IPS-15b (cell line): ENCODE data around the gene SEPTIN7.

ENCODE experiments used
- H3K27me3 ChIP-seq: one replicate; pipeline ENCODE4 v1.6.1; 2013; ENCODE audit warnings: low read length; ENCODE audit not compliant: control insufficient read depth, insufficient read depth
- H3K36me3 ChIP-seq: one replicate; pipeline ENCODE4 v1.6.1; 2013; ENCODE audit warnings: low read length; ENCODE audit not compliant: control insufficient read depth, insufficient read depth
- H3K4me1 ChIP-seq: one replicate; pipeline ENCODE4 v1.6.1; 2013; ENCODE audit warnings: mild to moderate bottlenecking, low read length; ENCODE audit not compliant: control insufficient read depth, insufficient read depth
- H3K4me3 ChIP-seq: one replicate; pipeline ENCODE4 v1.5.1; 2013; ENCODE audit warnings: low read depth, low read length
- H3K9ac ChIP-seq: one replicate; pipeline ENCODE4 v1.6.1; 2013; ENCODE audit warnings: low read depth, mild to moderate bottlenecking, low read length
- H3K9me3 ChIP-seq: one replicate; pipeline ENCODE4 v1.6.1; 2013; ENCODE audit warnings: mild to moderate bottlenecking, low read length; ENCODE audit not compliant: control insufficient read depth, insufficient read depth

The SEPTIN7 gene

GRCh38 chr7:35768346-35768745 is 32.5 kb upstream of the SEPTIN7 start:
- Histone ChIP-seq H3K27me3 (no peaks in the 10 kb centered on the region), H3K9ac (no peak overlapping the region), H3K9me3 (no peaks in the 10 kb centered on the region), H3K4me1 (no peaks in the 10 kb centered on the region), H3K36me3 (no peaks in the 10 kb centered on the region), H3K4me3 (no peak overlapping the region)

- H3K36me3 ChIP-seq, result no peaks in the 10 kb centered on the region
- H3K4me3 ChIP-seq, result no peak overlapping the region
- H3K9me3 ChIP-seq, result no peaks in the 10 kb centered on the region
- no peaks in the 10 kb centered on the region for H3K27me3 ChIP-seq
- no peak overlapping the region for H3K9ac ChIP-seq
- H3K4me1 ChIP-seq, result no peaks in the 10 kb centered on the region
Observed at GRCh38 chr7:35771776-35772175, 29.1 kb upstream of the SEPTIN7 start.

DNA sequence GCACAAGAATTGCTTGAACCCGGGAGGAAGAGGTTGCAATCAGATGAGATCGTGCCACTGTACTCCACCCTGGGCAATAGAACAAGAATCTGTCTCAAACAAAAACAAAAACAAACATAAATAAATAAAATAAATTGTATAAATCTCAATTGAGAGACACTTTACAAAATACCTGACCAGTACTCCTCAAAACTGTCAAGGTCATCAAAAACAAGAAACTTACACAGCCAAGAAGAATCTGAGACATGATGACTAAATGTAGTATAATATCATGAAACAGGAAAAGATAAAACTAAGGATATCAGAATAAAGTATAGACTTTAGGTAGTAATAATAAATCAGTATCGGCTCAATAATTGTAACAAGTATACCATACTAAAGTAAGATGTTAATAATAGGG is 26.9 kb upstream of the SEPTIN7 start:
- no peaks in the 10 kb centered on the region for H3K27me3 ChIP-seq
- H3K4me3 ChIP-seq, result no peak overlapping the region
- no peaks in the 10 kb centered on the region for H3K9me3 ChIP-seq
- H3K9ac ChIP-seq, result no peak overlapping the region
- H3K4me1 ChIP-seq, result no peaks in the 10 kb centered on the region
- no peaks in the 10 kb centered on the region for H3K36me3 ChIP-seq

GRCh38 chr7:35776686-35777085 is 24.2 kb upstream of the SEPTIN7 start:
- Histone ChIP-seq H3K9ac (no peak overlapping the region), H3K9me3 (no peaks in the 10 kb centered on the region), H3K4me3 (no peak overlapping the region), H3K36me3 (no peaks in the 10 kb centered on the region), H3K27me3 (no peaks in the 10 kb centered on the region), H3K4me1 (no peaks in the 10 kb centered on the region)

DNA sequence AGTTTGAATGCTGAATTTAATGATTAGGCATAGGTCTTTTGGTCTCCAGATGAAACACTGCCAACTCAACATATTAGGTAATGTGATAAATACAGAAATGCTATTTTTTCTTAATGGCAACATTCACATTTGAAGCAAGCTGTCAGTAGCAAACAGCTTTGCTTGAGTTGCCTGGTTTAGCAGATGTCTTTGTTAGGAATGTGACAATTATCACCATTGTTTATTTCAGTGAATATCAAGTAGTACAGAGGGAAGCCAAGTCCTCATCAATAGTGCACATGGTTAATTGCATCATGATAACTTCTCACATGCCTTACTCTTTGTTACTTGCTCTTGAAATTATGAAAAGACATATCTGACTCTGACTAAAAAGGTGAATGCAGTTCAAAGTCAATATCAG is 23.7 kb upstream of the SEPTIN7 start:
- H3K4me3 ChIP-seq, result no peak overlapping the region
- H3K36me3 ChIP-seq, result no peaks in the 10 kb centered on the region
- no peaks in the 10 kb centered on the region for H3K27me3 ChIP-seq
- no peaks in the 10 kb centered on the region for H3K4me1 ChIP-seq
- no peaks in the 10 kb centered on the region for H3K9me3 ChIP-seq
- H3K9ac ChIP-seq, result no peak overlapping the region

GRCh38 chr7:35780070-35780469 is 20.8 kb upstream of the SEPTIN7 start:
- Histone ChIP-seq H3K27me3 (no peaks in the 10 kb centered on the region), H3K36me3 (no peaks in the 10 kb centered on the region), H3K4me1 (no peaks in the 10 kb centered on the region), H3K9ac (no peak overlapping the region), H3K4me3 (no peak overlapping the region), H3K9me3 (no peaks in the 10 kb centered on the region)

- Histone ChIP-seq H3K27me3 (no peaks in the 10 kb centered on the region), H3K4me1 (no peaks in the 10 kb centered on the region), H3K9ac (no peak overlapping the region), H3K4me3 (no peak overlapping the region), H3K9me3 (no peaks in the 10 kb centered on the region), H3K36me3 (no peaks in the 10 kb centered on the region)
Observed at GRCh38 chr7:35781200-35781701, 19.6 kb upstream of the SEPTIN7 start.

GRCh38 chr7:35781767-35782515 is 18.9 kb upstream of the SEPTIN7 start:
- H3K27me3 ChIP-seq, result no peaks in the 10 kb centered on the region
- no peaks in the 10 kb centered on the region for H3K36me3 ChIP-seq
- H3K4me3 ChIP-seq, result no peak overlapping the region
- no peaks in the 10 kb centered on the region for H3K4me1 ChIP-seq
- H3K9ac ChIP-seq, result no peak overlapping the region
- no peaks in the 10 kb centered on the region for H3K9me3 ChIP-seq

DNA sequence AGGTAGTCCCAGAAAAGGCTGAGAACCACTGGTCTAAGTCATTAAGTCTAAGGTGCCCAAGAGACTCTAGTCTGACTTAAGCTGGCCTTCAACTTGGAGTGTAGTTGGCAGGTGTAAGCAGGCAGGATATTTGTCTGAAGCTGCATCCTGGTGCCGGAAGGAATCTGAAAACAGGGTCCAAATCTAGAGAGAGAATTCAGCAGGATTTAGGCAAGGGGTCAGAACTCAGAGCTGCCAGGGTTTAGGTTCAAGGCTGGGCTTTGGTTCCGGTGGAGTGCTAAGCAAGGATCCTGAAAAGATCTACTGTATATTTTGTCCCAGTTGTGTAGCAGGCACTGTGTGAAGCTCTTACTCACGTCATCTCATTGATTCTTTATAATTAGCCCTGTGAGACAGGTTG is 16.5 kb upstream of the SEPTIN7 start:
- no peak overlapping the region for H3K4me3 ChIP-seq
- H3K9ac ChIP-seq, result no peak overlapping the region
- no peaks in the 10 kb centered on the region for H3K36me3 ChIP-seq
- H3K27me3 ChIP-seq, result no peaks in the 10 kb centered on the region
- no peaks in the 10 kb centered on the region for H3K9me3 ChIP-seq
- no peaks in the 10 kb centered on the region for H3K4me1 ChIP-seq

- no peak overlapping the region for H3K9ac ChIP-seq
- no peaks in the 10 kb centered on the region for H3K4me1 ChIP-seq
- no peak overlapping the region for H3K4me3 ChIP-seq
- H3K9me3 ChIP-seq, result no peaks in the 10 kb centered on the region
- H3K27me3 ChIP-seq, result no peaks in the 10 kb centered on the region
- H3K36me3 ChIP-seq, result no peaks in the 10 kb centered on the region
Observed at GRCh38 chr7:35785250-35785649, 15.6 kb upstream of the SEPTIN7 start.

DNA sequence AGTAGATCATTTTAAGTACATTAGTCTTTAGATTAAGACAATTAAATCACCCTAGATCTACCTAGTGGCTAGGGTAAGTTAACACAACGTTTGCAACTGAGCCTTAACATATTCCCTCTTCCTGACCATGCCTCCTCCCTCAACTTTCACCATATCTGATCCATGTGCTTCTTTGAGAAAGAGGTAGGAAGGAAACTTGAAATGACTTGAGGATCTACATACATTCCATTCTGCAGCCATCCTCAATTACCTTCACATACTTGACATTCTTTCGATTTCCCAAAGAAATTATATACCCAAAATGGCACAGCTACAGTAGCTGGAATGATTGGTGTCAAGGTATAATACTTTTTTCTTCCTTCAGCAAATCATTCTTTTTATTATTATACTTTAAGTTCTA is 12.9 kb upstream of the SEPTIN7 start:
- Histone ChIP-seq H3K9me3 (no peaks in the 10 kb centered on the region), H3K27me3 (no peaks in the 10 kb centered on the region), H3K36me3 (no peaks in the 10 kb centered on the region), H3K4me1 (no peaks in the 10 kb centered on the region), H3K9ac (no peak overlapping the region), H3K4me3 (no peak overlapping the region)

DNA sequence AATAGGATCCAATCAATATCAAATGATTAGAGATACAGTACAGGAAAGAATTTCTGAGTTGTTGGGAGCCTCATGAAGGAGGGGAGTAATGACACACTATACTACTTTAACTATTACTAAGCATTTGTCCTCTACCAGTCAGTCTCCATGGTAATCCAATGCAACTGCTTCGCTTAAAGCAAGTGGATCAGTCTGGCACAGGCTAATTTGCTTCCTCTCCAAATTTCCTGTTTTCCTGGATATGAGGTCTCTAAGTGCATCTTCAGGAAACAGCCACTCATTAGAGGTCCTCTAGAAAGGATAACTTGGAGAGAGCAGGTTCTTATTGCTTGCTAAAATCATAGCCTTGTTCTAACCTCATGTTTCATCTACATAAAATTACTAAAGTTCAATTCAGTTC is 8.4 kb upstream of the SEPTIN7 start:
- Histone ChIP-seq H3K27me3 (no peaks in the 10 kb centered on the region), H3K4me1 (no peaks in the 10 kb centered on the region), H3K36me3 (no peaks in the 10 kb centered on the region), H3K9me3 (no peaks in the 10 kb centered on the region), H3K9ac (no peak overlapping the region), H3K4me3 (no peak overlapping the region)
